Iris pigment epithelial cell (primary cell): ENCODE results near the gene TSPAN18.

Experiments used
- DNase-seq: peaks from one replicate; pipeline ENCODE4 v3.0.0-alpha.2; 2011; ENCODE audit warnings: low read depth

The TSPAN18 gene

GRCh38 chr11:44942029-44942955 is 215.5 kb downstream of the TSPAN18 start:
- no peak for DNase-seq

- no peak for DNase-seq
Observed at GRCh38 chr11:44943118-44943517, 216.4 kb downstream of the TSPAN18 start.

GRCh38 chr11:44943696-44944095 is 216.9 kb downstream of the TSPAN18 start:
- no peak for DNase-seq

- DNase-seq: no peak
Observed at GRCh38 chr11:44944181-44944852, 217.6 kb downstream of the TSPAN18 start.

- DNase-seq: no peak
Observed at GRCh38 chr11:44944853-44945235, 218.1 kb downstream of the TSPAN18 start.

- no peak for DNase-seq
Observed at GRCh38 chr11:44945666-44946065, 218.9 kb downstream of the TSPAN18 start.

GRCh38 chr11:44946263-44946662 is 219.5 kb downstream of the TSPAN18 start:
- no peak for DNase-seq

- DNase-seq: no peak
Observed at GRCh38 chr11:44947114-44947513, 220.4 kb downstream of the TSPAN18 start.

- DNase-seq: no peak
Observed at GRCh38 chr11:44948155-44948554, 221.4 kb downstream of the TSPAN18 start.

GRCh38 chr11:44949160-44950030 is 222.6 kb downstream of the TSPAN18 start:
- peak; percentile 69 for DNase-seq

GRCh38 chr11:44950031-44950624 is 223.4 kb downstream of the TSPAN18 start:
- no peak for DNase-seq

GRCh38 chr11:44950625-44951476 is 224.1 kb downstream of the TSPAN18 start, which contains the start of gene TP53I11:
Gene TP53I11, minus strand, starts transcription at chr11:44950883. Its CDS starts 12,548 bp downstream, at chr11:44938335.
- peak; percentile 72 for DNase-seq

- DNase-seq: no peak
Observed at GRCh38 chr11:44952082-44952481, 225.3 kb downstream of the TSPAN18 start.

GRCh38 chr11:44952500-44953260 is 225.9 kb downstream of the TSPAN18 start:
- DNase-seq: no peak

GRCh38 chr11:44954051-44954906 is 227.5 kb downstream of the TSPAN18 start:
- DNase-seq: no peak

- peak; percentile 88 for DNase-seq
Observed at GRCh38 chr11:44955015-44955738, 228.4 kb downstream of the TSPAN18 start.

GRCh38 chr11:44957040-44957515 is 230.3 kb downstream of the TSPAN18 start:
- DNase-seq: no peak
